RWPE2 (cell line): ENCODE data around the gene ZNF490.
"Not testable (repeated sequence)": the region's sequence is repeated elsewhere in the genome, so short reads cannot be mapped to it uniquely, and the experiment has no call there.

ENCODE experiments used
- ATAC-seq: fragments of 200-7000 bp; cut with Tn5 transposase; 3 replicates; pipeline ENCODE4 v1.9.1; 2021; ENCODE audit warnings: low read depth
- DNase-seq: peaks from one replicate; pipeline ENCODE4 v3.0.0-alpha.2; 2020; ENCODE audit warnings: low spot score
- H3K27ac ChIP-seq: fragments of 450-650 bp; 2 replicates; pipeline ENCODE4 v1.5.1; 2017; ENCODE audit warnings: mild to moderate bottlenecking; ENCODE audit not compliant: poor library complexity, severe bottlenecking
- H3K27me3 ChIP-seq: fragments of 250-450 bp; sonication (Bioruptor Pico); 2 replicates; pipeline ENCODE4 v1.5.1; 2021; ENCODE audit warnings: mild to moderate bottlenecking, moderate library complexity; ENCODE audit not compliant: insufficient read depth, poor library complexity, severe bottlenecking
- H3K36me3 ChIP-seq: fragments of 250-450 bp; sonication (Bioruptor Pico); 2 replicates; pipeline ENCODE4 v1.5.1; 2020; ENCODE audit warnings: low read depth, mild to moderate bottlenecking, moderate library complexity
- H3K4me1 ChIP-seq: fragments of 250-450 bp; sonication (Bioruptor Pico); 2 replicates; pipeline ENCODE4 v1.5.1; 2021; ENCODE audit warnings: mild to moderate bottlenecking, moderate library complexity; ENCODE audit not compliant: insufficient read depth, poor library complexity, severe bottlenecking
- H3K4me3 ChIP-seq: fragments of 250-450 bp; sonication (Bioruptor Pico); 2 replicates; pipeline ENCODE4 v1.5.1; 2021; ENCODE audit warnings: mild to moderate bottlenecking, moderate library complexity; ENCODE audit not compliant: severe bottlenecking
- H3K9me3 ChIP-seq: fragments of 250-450 bp; sonication (Bioruptor Pico); 2 replicates; pipeline ENCODE4 v1.5.1; 2021; ENCODE audit warnings: mild to moderate bottlenecking, moderate library complexity; ENCODE audit not compliant: severe bottlenecking
- CTCF ChIP-seq: fragments of 450-650 bp; IDR thresholded peaks from one replicate; pipeline ENCODE4 v1.5.1; 2017; ENCODE audit warnings: mild to moderate bottlenecking, moderate library complexity; ENCODE audit not compliant: poor library complexity, severe bottlenecking

ZNF490 gene

GRCh38 chr19:12649941-12650340 lies 39.3 kb upstream of the ZNF490 start:
- Histone ChIP-seq H3K27me3 (no peaks in the 10 kb centered on the region), H3K4me3 (no peak overlapping the region), H3K4me1 (no peaks in the 10 kb centered on the region), H3K9me3 (no peaks in the 10 kb centered on the region), H3K27ac (no peak overlapping the region), H3K36me3 (no peaks in the 10 kb centered on the region)
- ATAC-seq: no peak
- no peak for DNase-seq
- TF ChIP-seq CTCF: no peak

GRCh38 chr19:12648088-12648487 lies 37.5 kb upstream of the ZNF490 start:
- no peaks in the 10 kb centered on the region for H3K9me3 ChIP-seq
- no peaks in the 10 kb centered on the region for H3K27me3 ChIP-seq
- peak; percentile 71 for TF ChIP-seq CTCF
- DNase-seq (no peak), ATAC-seq (peak; percentile 52)
- no peak overlapping the region for H3K27ac ChIP-seq
- no peaks in the 10 kb centered on the region for H3K36me3 ChIP-seq
- no peaks in the 10 kb centered on the region for H3K4me1 ChIP-seq
- H3K4me3 ChIP-seq: peak overlapping the region; percentile 35

- ATAC-seq (peak; percentile 79), DNase-seq (no peak)
- Histone ChIP-seq H3K27ac (no peak overlapping the region), H3K4me1 (no peaks in the 10 kb centered on the region), H3K9me3 (no peaks in the 10 kb centered on the region), H3K36me3 (no peaks in the 10 kb centered on the region), H3K4me3 (peak overlapping the region; percentile 35), H3K27me3 (no peaks in the 10 kb centered on the region)
- no peak for TF ChIP-seq CTCF
Observed at GRCh38 chr19:12647490-12648071, 37.0 kb upstream of the ZNF490 start.

- Histone ChIP-seq H3K27ac (no peak overlapping the region), H3K4me3 (no peak overlapping the region), H3K9me3 (no peaks in the 10 kb centered on the region), H3K27me3 (no peaks in the 10 kb centered on the region), H3K4me1 (no peaks in the 10 kb centered on the region), H3K36me3 (no peaks in the 10 kb centered on the region)
- ATAC-seq (no peak), DNase-seq (no peak)
- TF ChIP-seq CTCF: no peak
Observed at GRCh38 chr19:12647047-12647446, 36.4 kb upstream of the ZNF490 start.

GRCh38 chr19:12646551-12646950 lies 35.9 kb upstream of the ZNF490 start:
- ATAC-seq (no peak), DNase-seq (no peak)
- no peak overlapping the region for H3K27ac ChIP-seq
- H3K4me3 ChIP-seq: no peak overlapping the region
- H3K9me3 ChIP-seq: no peaks in the 10 kb centered on the region
- TF ChIP-seq CTCF: no peak
- H3K27me3 ChIP-seq: no peaks in the 10 kb centered on the region
- no peaks in the 10 kb centered on the region for H3K36me3 ChIP-seq
- H3K4me1 ChIP-seq: no peaks in the 10 kb centered on the region

- not testable (repeated sequence) for H3K4me1 ChIP-seq, H3K9me3 ChIP-seq, ATAC-seq, H3K36me3 ChIP-seq, H3K27me3 ChIP-seq, H3K27ac ChIP-seq, DNase-seq, H3K4me3 ChIP-seq
Observed at GRCh38 chr19:12643716-12644115, 33.1 kb upstream of the ZNF490 start.
